Smooth muscle cell of the umbilical artery (primary cell): ENCODE results near the gene ALCAM. TPM values are rescaled to one million over a fixed set of nuclear protein-coding genes. Genes with fewer than 3 reads are reported as not detected.

Source experiments
- total RNA-seq: library from RNA; depleted of rRNA; stranded (reverse); fragments of >200 nt; gene quantifications from 2 replicates; pipeline ENCODE4 v1.2.3, GENCODE V29; 2014

The ALCAM gene
- total RNA-seq, result 134 and 242 TPM in 2 replicates

GRCh38 chr3:105366326-105367062 is at the start of gene ALCAM:
ALCAM (plus strand) TSS chr3:105366909.

